Hepatocyte (in vitro differentiated cells): ENCODE measurements around the gene PRKCZ. TPM values are rescaled to one million over a fixed set of nuclear protein-coding genes. Genes with fewer than 3 reads are reported as not detected.

Experiments used
- DNase-seq: peaks from one replicate; pipeline ENCODE4 v3.0.0-alpha.2; 2016; ENCODE audit warnings: low spot score
- H2AFZ ChIP-seq: fragments of 200-600 bp; sonication (generic); 2 replicates; pipeline ENCODE4 v1.6.0; 2016; ENCODE audit warnings: antibody characterized with exemption, mild to moderate bottlenecking
- H3K27ac ChIP-seq: fragments of 200-600 bp; sonication (generic); 2 replicates; pipeline ENCODE4 v1.5.1; 2016; ENCODE audit warnings: mild to moderate bottlenecking
- H3K27me3 ChIP-seq: fragments of 200-600 bp; sonication (generic); 2 replicates; pipeline ENCODE4 v1.6.1; 2016
- H3K36me3 ChIP-seq: fragments of 200-600 bp; sonication (generic); replicated peaks from 2 replicates; pipeline ENCODE4 v1.5.1; 2016; ENCODE audit warnings: low read depth; ENCODE audit not compliant: insufficient read depth
- H3K4me1 ChIP-seq: fragments of 200-600 bp; sonication (generic); 2 replicates; pipeline ENCODE4 v1.5.1; 2016; ENCODE audit warnings: mild to moderate bottlenecking, moderate library complexity; ENCODE audit not compliant: insufficient read depth
- H3K4me2 ChIP-seq: fragments of 200-600 bp; sonication (generic); 2 replicates; pipeline ENCODE4 v1.6.0; 2016
- H3K4me3 ChIP-seq: fragments of 200-600 bp; sonication (generic); 2 replicates; pipeline ENCODE4 v1.5.1; 2016; ENCODE audit warnings: mild to moderate bottlenecking
- H3K79me2 ChIP-seq: fragments of 200-600 bp; sonication (generic); 2 replicates; pipeline ENCODE4 v1.6.0; 2017; ENCODE audit warnings: mild to moderate bottlenecking
- H3K9me2 ChIP-seq: fragments of 200-600 bp; sonication (generic); replicated peaks from 2 replicates; pipeline ENCODE4 v1.6.0; 2017; ENCODE audit warnings: mild to moderate bottlenecking; ENCODE audit not compliant: insufficient read depth
- H3K9me3 ChIP-seq: fragments of 200-600 bp; sonication (generic); 2 replicates; pipeline ENCODE4 v1.5.1; 2016; ENCODE audit warnings: low read depth, mild to moderate bottlenecking
- H4K20me1 ChIP-seq: fragments of 200-600 bp; sonication (generic); 2 replicates; pipeline ENCODE4 v1.6.0; 2016; ENCODE audit warnings: mild to moderate bottlenecking; ENCODE audit not compliant: insufficient read depth, poor library complexity, severe bottlenecking
- EZH2 ChIP-seq: fragments of 200-600 bp; sonication (generic); IDR thresholded peaks from 2 replicates; pipeline ENCODE4 v1.6.1; 2016; ENCODE audit warnings: antibody characterized with exemption, mild to moderate bottlenecking, borderline replicate concordance
- EZH2phosphoT487 ChIP-seq: fragments of 200-600 bp; sonication (generic); IDR thresholded peaks from one replicate; pipeline ENCODE4 v1.6.1; 2018; ENCODE audit warnings: antibody characterized with exemption, mild to moderate bottlenecking, low read depth, moderate library complexity; ENCODE audit not compliant: unreplicated experiment, severe bottlenecking
- WGBS: methylation state at CpG from one replicate; pipeline ENCODE4 v1.1.6; 2016; ENCODE audit warnings: low lambda C conversion rate; ENCODE audit errors: missing lambda C conversion rate; 5-methylcytosine and 5-hydroxymethylcytosine counted together
- polyA plus RNA-seq: library from polyadenylated mRNA; unstranded; fragments of >200 nt; fragmentation: Nextera tagmentation; extraction: Ambion mirVana; gene quantifications from 2 replicates; pipeline ENCODE4 v1.2.1, GENCODE V29; 2016
- total RNA-seq: library from RNA; depleted of rRNA; stranded (reverse); fragments of >200 nt; gene quantifications from 2 replicates; pipeline ENCODE4 v1.2.3, GENCODE V29; 2014
- TF ChIP-seq, protein P1 (sequence below): fragments of 200-600 bp; sonication (generic); IDR thresholded peaks from 2 replicates; pipeline ENCODE4 v1.5.1; 2016; ENCODE audit warnings: antibody characterized with exemption, mild to moderate bottlenecking; ENCODE audit not compliant: poor library complexity

The PRKCZ gene
- total and polyA plus RNA-seq, 2 experiments from 2014 or later: 41.0 to 52.3 TPM

DNA sequence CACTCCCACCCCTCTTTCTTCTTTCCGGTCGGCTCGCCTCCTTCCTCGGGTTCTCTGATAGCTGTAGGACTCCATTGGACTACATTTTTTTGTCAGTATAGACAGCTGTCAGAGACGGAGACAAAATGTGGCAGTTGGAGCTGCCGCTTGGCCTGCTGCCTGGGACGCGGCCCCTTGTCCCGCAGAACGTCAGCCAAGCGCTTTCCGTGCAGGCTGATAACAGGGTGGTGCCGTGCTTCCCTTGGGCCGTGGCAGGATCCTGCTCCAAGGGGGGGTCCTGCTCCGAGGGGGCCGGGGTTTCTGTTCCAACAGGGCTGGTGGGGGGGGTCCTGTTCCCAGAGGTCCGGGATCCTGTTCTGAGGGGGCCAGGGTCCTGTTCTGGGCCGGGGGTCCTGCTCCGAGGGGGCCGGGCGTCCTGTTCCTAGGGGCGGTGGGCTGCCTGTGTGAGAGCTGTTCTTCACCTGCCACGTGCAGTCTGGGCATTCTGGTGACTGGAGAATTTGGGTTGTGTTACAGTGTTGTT lies 182.8 kb downstream of the PRKCZ start:
- Histone ChIP-seq H3K79me2 (peaks cover 94% of the 10 kb centered on the region), H3K4me3 (no peak overlapping the region), H3K4me1 (peaks cover 62% of the 10 kb centered on the region), H3K27me3 (no peaks in the 10 kb centered on the region), H3K27ac (peak overlapping the region; percentile 87), H4K20me1 (peaks cover 94% of the 10 kb centered on the region), H3K36me3 (no peaks in the 10 kb centered on the region), H3K4me2 (peak overlapping the region; percentile 100), H3K9me3 (no peaks in the 10 kb centered on the region), H2AFZ (no peak overlapping the region), H3K9me2 (no peaks in the 10 kb centered on the region)
- 64% methylated on average over 20 of the region's 23 CpGs for whole genome bisulfite sequencing
- no peak for TF ChIP-seq EZH2
- DNase-seq: no peak

DNA sequence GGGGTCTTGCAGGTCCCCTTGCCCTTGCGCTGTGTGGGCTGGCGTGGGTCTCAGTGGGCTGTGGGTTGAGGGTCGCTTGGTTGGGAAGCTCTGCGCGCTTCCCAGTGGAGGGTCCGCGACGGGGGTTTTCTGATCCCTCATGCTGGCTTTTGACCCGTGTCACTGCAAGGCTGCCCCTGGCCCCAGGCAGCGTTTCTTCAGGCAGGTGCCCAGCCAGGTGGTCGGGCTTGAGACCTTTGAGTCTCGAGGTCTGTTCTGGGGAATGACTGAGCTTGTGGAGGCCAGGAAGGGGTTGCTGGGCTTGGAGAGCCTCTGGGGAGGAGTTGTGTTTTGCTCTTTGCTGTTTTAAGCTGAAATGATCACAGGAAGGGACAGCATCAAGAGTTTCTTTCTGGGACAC lies 183.3 kb downstream of the PRKCZ start:
- peak overlapping the region; percentile 87 for H3K27ac ChIP-seq
- no peaks in the 10 kb centered on the region for H3K9me2 ChIP-seq
- no peaks in the 10 kb centered on the region for H3K27me3 ChIP-seq
- no peaks in the 10 kb centered on the region for H3K9me3 ChIP-seq
- no peak overlapping the region for H2AFZ ChIP-seq
- no peaks in the 10 kb centered on the region for H3K36me3 ChIP-seq
- peak overlapping the region; percentile 100 for H3K4me2 ChIP-seq
- no peak overlapping the region for H3K4me3 ChIP-seq
- DNase-seq: no peak
- TF ChIP-seq, protein P1, sequence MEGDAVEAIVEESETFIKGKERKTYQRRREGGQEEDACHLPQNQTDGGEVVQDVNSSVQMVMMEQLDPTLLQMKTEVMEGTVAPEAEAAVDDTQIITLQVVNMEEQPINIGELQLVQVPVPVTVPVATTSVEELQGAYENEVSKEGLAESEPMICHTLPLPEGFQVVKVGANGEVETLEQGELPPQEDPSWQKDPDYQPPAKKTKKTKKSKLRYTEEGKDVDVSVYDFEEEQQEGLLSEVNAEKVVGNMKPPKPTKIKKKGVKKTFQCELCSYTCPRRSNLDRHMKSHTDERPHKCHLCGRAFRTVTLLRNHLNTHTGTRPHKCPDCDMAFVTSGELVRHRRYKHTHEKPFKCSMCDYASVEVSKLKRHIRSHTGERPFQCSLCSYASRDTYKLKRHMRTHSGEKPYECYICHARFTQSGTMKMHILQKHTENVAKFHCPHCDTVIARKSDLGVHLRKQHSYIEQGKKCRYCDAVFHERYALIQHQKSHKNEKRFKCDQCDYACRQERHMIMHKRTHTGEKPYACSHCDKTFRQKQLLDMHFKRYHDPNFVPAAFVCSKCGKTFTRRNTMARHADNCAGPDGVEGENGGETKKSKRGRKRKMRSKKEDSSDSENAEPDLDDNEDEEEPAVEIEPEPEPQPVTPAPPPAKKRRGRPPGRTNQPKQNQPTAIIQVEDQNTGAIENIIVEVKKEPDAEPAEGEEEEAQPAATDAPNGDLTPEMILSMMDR: no peak
- TF ChIP-seq EZH2phosphoT487 (no peak), EZH2 (no peak)
- H4K20me1 ChIP-seq: peaks cover 99% of the 10 kb centered on the region
- H3K79me2 ChIP-seq: peaks cover 99% of the 10 kb centered on the region
- WGBS: 80% methylated on average over 11 of the region's 12 CpGs
- H3K4me1 ChIP-seq: peaks cover 65% of the 10 kb centered on the region

DNA sequence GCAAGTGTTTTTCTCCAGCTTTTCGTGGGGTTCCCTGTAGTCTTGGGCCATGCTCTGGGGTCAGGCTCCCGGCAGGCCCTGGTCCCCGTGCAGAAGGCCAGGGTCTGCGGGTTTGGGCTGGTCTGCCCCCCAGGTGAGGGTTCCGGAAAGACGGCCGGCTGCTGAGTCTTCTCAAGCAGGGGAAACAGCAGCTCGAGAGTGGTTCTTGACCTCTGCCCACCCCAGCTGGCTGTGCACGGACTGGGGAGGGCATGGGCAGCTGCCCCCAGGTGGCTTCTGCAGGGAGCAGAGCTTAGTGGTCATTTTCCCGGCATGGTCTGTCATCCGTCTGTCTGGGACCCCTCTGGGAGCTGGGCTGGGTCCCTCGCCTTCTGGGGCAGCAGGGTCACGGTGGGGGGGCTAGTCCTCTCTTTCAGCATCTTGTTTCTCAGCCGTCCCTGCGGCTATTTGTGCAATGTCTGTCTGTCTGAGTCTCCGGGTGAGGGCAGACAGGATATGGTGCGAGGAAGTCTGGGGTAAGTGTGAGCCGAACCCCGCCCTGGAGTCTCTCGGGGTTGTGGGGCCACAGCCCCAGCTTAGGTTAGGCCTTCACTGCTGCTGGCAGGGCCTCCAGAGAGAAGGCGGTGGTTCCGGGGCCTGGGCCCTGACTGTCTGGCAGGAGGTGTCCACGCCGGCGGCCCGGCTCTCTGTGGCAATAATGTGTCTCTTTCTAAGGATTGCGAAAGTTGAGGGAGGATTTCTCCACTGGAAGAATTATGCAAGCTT lies 184.0 kb downstream of the PRKCZ start:
- Histone ChIP-seq H3K4me1 (peaks cover 71% of the 10 kb centered on the region), H3K27ac (peak overlapping the region; percentile 87), H4K20me1 (peaks cover 100% of the 10 kb centered on the region)

DNA sequence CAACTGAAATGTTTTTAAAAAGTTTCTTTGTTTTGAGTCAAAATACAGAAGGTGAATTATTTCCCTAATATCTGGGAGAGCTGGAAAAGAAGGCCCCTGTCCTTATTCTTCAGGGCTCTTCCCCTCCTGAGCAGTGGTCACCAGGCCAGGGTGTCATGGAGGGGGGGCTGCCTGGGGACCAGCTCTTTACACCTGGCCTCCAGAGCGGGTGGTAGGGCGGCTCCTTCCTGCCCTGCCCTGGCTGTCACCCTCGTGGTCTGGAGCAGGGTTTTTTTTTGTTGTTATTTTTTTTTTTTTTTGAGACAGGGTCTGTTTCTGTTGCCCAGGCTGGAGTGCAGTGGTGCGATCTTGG lies 184.5 kb downstream of the PRKCZ start:
- no peak overlapping the region for H2AFZ ChIP-seq
- H3K27me3 ChIP-seq: no peaks in the 10 kb centered on the region
- no peak overlapping the region for H3K4me3 ChIP-seq
- H3K27ac ChIP-seq: peak overlapping the region; percentile 87
- H3K4me2 ChIP-seq: peak overlapping the region; percentile 100
- H3K9me3 ChIP-seq: no peaks in the 10 kb centered on the region
- TF ChIP-seq, protein P1: no peak
- TF ChIP-seq EZH2 (no peak), EZH2phosphoT487 (no peak)
- peaks cover 100% of the 10 kb centered on the region for H4K20me1 ChIP-seq
- WGBS: 57% methylated on average over 4 of the region's 4 CpGs
- H3K9me2 ChIP-seq: no peaks in the 10 kb centered on the region
- peaks cover 71% of the 10 kb centered on the region for H3K4me1 ChIP-seq
- H3K36me3 ChIP-seq: no peaks in the 10 kb centered on the region
- peaks cover 100% of the 10 kb centered on the region for H3K79me2 ChIP-seq
- no peak for DNase-seq

More for the DNA sequence above, 184.0 kb downstream of the PRKCZ start:
- H3K9me2 ChIP-seq: no peaks in the 10 kb centered on the region
- peaks cover 100% of the 10 kb centered on the region for H3K79me2 ChIP-seq
- DNase-seq: peak; percentile 87
- H2AFZ ChIP-seq: no peak overlapping the region
- H3K4me2 ChIP-seq: peak overlapping the region; percentile 100
- 55% methylated on average over 27 of the region's 27 CpGs for WGBS
- TF ChIP-seq EZH2 (no peak), EZH2phosphoT487 (no peak)
- TF ChIP-seq, protein P1: no peak
- no peaks in the 10 kb centered on the region for H3K9me3 ChIP-seq
- H3K4me3 ChIP-seq: no peak overlapping the region
- no peaks in the 10 kb centered on the region for H3K27me3 ChIP-seq
- no peaks in the 10 kb centered on the region for H3K36me3 ChIP-seq
